ENCODE data around the gene RAB13. TPM values are rescaled to one million over a fixed set of nuclear protein-coding genes. Genes with fewer than 3 reads are reported as not detected.
A peak's percentile ranks its signal among the peaks of the same experiment; 100 is the strongest.

The RAB13 gene
- total and polyA plus RNA-seq, 2 of the 13 experiments (the other 11 are each of a cell fraction or from before 2014, with no cell fraction given) = 15.9 to 24.7 TPM

DNA sequence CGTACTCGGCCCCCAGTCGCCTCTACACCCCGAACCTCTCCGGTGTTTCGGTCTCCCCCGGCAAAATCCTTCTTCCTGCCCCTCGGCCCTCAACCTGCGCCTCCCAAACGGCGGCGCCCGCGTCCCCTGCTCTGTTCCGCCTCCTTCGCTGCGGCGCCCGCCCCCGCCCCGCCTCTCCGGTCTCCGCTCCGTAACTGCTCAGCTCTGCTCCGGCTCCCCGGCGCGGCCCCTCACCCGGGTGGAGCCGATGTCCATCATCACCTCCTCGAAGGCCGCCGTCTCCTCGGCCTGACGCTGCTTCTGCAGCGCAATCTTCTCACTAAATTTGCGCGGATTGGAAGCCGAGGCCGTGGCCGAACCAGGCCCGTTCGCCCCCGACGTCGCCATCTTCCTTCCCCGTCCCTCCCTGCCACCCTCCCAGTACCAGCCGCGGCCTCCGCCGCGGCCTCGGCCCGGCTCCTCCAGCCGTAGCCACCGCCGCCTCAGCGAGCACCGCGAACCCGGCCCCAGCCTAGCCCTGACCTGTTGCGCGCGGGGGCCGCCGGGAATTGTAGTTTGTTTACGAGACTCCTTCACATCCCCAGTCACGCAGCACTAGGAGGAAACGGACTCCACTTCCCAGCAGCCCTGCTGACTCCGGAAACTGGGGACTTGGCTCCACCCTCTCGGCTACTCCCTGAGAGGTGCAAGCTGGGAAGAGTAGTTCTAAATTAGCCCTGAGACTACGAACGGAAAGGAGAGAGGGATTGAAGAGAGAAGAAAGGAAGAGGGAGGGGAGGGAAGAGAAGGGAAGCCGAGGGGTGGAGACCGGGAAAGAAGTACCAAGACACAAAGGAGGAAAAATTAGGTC is 27.8 kb downstream of the RAB13 start, which contains the start of gene CRTC2 (continued):
- TF ChIP-seq ARNT2 (CRISPR knock-in tag; IDR thresholded peaks at IDR 0.05; ENCODE audit: low read depth) (peak; percentile 53; the same call in 1 of the 2 replicates), KDM2A (CRISPR knock-in tag; IDR thresholded peaks at IDR 0.05; ENCODE audit: borderline replicate concordance, low read depth) (peak; percentile 98), THAP11 (CRISPR knock-in tag; IDR thresholded peaks at IDR 0.05) (peak; percentile 98), NRL (CRISPR knock-in tag; IDR thresholded peaks at IDR 0.05; ENCODE audit: borderline replicate concordance) (peak; percentile 86; the same call in 1 of the 2 replicates), AGO2 (optimal IDR thresholded peaks at IDR 0.05; ENCODE audit: low read depth, low read length) (peak; percentile 98), ZNF724P (CRISPR knock-in tag; IDR thresholded peaks at IDR 0.05; ENCODE audit: borderline replicate concordance) (no peak), HNRNPK (IDR thresholded peaks at IDR 0.05; ENCODE audit: low read depth, low read length, poor library complexity, severe bottlenecking) (peak; percentile 78), ZSCAN20 (CRISPR knock-in tag; IDR thresholded peaks at IDR 0.05; ENCODE audit: borderline replicate concordance) (peak; percentile 67; the same call in 1 of the 2 replicates), ZNF556 (CRISPR knock-in tag; IDR thresholded peaks at IDR 0.05; ENCODE audit: borderline replicate concordance) (peak; percentile 75), FUBP1 (CRISPR knock-in tag; IDR thresholded peaks at IDR 0.05; ENCODE audit: borderline replicate concordance) (0 out of 2 replicates have a peak, but pooled peaks have one; percentile 20), SKI (IDR thresholded peaks at IDR 0.05; ENCODE audit: partially characterized antibody) (peak; percentile 12), ZEB1 (IDR thresholded peaks at IDR 0.05; ENCODE audit: insufficient replicate concordance, low read depth) (peak; percentile 56), ZNF564 (CRISPR knock-in tag; IDR thresholded peaks at IDR 0.05) (peak; percentile 79)
- TF ChIP-seq, protein P1, sequence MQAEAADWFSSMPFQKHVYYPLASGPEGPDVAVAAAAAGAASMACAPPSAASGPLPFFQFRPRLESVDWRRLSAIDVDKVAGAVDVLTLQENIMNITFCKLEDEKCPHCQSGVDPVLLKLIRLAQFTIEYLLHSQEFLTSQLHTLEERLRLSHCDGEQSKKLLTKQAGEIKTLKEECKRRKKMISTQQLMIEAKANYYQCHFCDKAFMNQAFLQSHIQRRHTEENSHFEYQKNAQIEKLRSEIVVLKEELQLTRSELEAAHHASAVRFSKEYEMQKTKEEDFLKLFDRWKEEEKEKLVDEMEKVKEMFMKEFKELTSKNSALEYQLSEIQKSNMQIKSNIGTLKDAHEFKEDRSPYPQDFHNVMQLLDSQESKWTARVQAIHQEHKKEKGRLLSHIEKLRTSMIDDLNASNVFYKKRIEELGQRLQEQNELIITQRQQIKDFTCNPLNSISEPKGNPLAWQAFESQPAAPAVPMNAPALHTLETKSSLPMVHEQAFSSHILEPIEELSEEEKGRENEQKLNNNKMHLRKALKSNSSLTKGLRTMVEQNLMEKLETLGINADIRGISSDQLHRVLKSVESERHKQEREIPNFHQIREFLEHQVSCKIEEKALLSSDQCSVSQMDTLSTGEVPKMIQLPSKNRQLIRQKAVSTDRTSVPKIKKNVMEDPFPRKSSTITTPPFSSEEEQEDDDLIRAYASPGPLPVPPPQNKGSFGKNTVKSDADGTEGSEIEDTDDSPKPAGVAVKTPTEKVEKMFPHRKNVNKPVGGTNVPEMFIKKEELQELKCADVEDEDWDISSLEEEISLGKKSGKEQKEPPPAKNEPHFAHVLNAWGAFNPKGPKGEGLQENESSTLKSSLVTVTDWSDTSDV (CRISPR knock-in tag; IDR thresholded peaks at IDR 0.05) = peak; percentile 40; the same call in 1 of the 2 replicates
- TF ChIP-seq, protein P2, sequence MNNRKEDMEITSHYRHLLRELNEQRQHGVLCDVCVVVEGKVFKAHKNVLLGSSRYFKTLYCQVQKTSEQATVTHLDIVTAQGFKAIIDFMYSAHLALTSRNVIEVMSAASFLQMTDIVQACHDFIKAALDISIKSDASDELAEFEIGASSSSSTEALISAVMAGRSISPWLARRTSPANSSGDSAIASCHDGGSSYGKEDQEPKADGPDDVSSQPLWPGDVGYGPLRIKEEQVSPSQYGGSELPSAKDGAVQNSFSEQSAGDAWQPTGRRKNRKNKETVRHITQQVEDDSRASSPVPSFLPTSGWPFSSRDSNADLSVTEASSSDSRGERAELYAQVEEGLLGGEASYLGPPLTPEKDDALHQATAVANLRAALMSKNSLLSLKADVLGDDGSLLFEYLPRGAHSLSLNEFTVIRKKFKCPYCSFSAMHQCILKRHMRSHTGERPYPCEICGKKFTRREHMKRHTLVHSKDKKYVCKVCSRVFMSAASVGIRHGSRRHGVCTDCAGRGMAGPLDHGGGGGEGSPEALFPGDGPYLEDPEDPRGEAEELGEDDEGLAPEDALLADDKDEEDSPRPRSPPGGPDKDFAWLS (CRISPR knock-in tag; IDR thresholded peaks at IDR 0.05; ENCODE audit: borderline replicate concordance) = no peak
- TF ChIP-seq, protein P3, sequence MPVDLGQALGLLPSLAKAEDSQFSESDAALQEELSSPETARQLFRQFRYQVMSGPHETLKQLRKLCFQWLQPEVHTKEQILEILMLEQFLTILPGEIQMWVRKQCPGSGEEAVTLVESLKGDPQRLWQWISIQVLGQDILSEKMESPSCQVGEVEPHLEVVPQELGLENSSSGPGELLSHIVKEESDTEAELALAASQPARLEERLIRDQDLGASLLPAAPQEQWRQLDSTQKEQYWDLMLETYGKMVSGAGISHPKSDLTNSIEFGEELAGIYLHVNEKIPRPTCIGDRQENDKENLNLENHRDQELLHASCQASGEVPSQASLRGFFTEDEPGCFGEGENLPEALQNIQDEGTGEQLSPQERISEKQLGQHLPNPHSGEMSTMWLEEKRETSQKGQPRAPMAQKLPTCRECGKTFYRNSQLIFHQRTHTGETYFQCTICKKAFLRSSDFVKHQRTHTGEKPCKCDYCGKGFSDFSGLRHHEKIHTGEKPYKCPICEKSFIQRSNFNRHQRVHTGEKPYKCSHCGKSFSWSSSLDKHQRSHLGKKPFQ (CRISPR knock-in tag; IDR thresholded peaks at IDR 0.05; ENCODE audit: insufficient replicate concordance) = peak; percentile 55
- TF ChIP-seq, protein P4, sequence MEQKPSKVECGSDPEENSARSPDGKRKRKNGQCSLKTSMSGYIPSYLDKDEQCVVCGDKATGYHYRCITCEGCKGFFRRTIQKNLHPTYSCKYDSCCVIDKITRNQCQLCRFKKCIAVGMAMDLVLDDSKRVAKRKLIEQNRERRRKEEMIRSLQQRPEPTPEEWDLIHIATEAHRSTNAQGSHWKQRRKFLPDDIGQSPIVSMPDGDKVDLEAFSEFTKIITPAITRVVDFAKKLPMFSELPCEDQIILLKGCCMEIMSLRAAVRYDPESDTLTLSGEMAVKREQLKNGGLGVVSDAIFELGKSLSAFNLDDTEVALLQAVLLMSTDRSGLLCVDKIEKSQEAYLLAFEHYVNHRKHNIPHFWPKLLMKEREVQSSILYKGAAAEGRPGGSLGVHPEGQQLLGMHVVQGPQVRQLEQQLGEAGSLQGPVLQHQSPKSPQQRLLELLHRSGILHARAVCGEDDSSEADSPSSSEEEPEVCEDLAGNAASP (CRISPR knock-in tag; IDR thresholded peaks at IDR 0.05; ENCODE audit: borderline replicate concordance) = no peak
